Neural cell (in vitro differentiated cells): ENCODE measurements around the gene PAX8.

Experiments used
- EP300 ChIP-seq: fragments of 450-650 bp; conservative IDR thresholded peaks from 2 replicates; pipeline ENCODE4 v1.6.1; 2014; ENCODE audit warnings: antibody characterized with exemption, mild to moderate bottlenecking, moderate library complexity; ENCODE audit not compliant: poor library complexity, severe bottlenecking
- EZH2 ChIP-seq: fragments of 200-600, 300-800 bp; shearing (Covaris generic), sonication (generic); IDR thresholded peaks from 2 replicates; pipeline ENCODE4 v1.6.1; 2014; ENCODE audit warnings: antibody characterized with exemption, low read length, borderline replicate concordance, mild to moderate bottlenecking; ENCODE audit not compliant: insufficient read depth, poor library complexity, severe bottlenecking
- MXI1 ChIP-seq: fragments of 450-650 bp; conservative IDR thresholded peaks from 2 replicates; pipeline ENCODE4 v1.6.1; 2014; ENCODE audit warnings: antibody characterized with exemption, mild to moderate bottlenecking; ENCODE audit not compliant: poor library complexity, severe bottlenecking
- POLR2AphosphoS5 ChIP-seq: IDR thresholded peaks from 2 replicates; pipeline ENCODE4 v1.6.1; 2012
- RAD21 ChIP-seq: fragments of 450-650 bp; conservative IDR thresholded peaks from 2 replicates; pipeline ENCODE4 v1.6.1; 2014; ENCODE audit warnings: antibody characterized with exemption, mild to moderate bottlenecking, moderate library complexity
- TF ChIP-seq, protein P1 (sequence below): fragments of 450-650 bp; IDR thresholded peaks from 2 replicates; pipeline ENCODE4 v1.5.1; 2014; ENCODE audit warnings: antibody characterized with exemption, mild to moderate bottlenecking, moderate library complexity; ENCODE audit not compliant: poor library complexity, severe bottlenecking
- TF ChIP-seq, protein P2 (sequence below): IDR thresholded peaks from 2 replicates; pipeline ENCODE4 v1.6.1; 2012; ENCODE audit warnings: borderline replicate concordance

- no peak for TF ChIP-seq RAD21
- TF ChIP-seq EP300: no peak
- TF ChIP-seq EZH2: no peak
- TF ChIP-seq, protein P1, sequence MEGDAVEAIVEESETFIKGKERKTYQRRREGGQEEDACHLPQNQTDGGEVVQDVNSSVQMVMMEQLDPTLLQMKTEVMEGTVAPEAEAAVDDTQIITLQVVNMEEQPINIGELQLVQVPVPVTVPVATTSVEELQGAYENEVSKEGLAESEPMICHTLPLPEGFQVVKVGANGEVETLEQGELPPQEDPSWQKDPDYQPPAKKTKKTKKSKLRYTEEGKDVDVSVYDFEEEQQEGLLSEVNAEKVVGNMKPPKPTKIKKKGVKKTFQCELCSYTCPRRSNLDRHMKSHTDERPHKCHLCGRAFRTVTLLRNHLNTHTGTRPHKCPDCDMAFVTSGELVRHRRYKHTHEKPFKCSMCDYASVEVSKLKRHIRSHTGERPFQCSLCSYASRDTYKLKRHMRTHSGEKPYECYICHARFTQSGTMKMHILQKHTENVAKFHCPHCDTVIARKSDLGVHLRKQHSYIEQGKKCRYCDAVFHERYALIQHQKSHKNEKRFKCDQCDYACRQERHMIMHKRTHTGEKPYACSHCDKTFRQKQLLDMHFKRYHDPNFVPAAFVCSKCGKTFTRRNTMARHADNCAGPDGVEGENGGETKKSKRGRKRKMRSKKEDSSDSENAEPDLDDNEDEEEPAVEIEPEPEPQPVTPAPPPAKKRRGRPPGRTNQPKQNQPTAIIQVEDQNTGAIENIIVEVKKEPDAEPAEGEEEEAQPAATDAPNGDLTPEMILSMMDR: no peak
- TF ChIP-seq, protein P2, sequence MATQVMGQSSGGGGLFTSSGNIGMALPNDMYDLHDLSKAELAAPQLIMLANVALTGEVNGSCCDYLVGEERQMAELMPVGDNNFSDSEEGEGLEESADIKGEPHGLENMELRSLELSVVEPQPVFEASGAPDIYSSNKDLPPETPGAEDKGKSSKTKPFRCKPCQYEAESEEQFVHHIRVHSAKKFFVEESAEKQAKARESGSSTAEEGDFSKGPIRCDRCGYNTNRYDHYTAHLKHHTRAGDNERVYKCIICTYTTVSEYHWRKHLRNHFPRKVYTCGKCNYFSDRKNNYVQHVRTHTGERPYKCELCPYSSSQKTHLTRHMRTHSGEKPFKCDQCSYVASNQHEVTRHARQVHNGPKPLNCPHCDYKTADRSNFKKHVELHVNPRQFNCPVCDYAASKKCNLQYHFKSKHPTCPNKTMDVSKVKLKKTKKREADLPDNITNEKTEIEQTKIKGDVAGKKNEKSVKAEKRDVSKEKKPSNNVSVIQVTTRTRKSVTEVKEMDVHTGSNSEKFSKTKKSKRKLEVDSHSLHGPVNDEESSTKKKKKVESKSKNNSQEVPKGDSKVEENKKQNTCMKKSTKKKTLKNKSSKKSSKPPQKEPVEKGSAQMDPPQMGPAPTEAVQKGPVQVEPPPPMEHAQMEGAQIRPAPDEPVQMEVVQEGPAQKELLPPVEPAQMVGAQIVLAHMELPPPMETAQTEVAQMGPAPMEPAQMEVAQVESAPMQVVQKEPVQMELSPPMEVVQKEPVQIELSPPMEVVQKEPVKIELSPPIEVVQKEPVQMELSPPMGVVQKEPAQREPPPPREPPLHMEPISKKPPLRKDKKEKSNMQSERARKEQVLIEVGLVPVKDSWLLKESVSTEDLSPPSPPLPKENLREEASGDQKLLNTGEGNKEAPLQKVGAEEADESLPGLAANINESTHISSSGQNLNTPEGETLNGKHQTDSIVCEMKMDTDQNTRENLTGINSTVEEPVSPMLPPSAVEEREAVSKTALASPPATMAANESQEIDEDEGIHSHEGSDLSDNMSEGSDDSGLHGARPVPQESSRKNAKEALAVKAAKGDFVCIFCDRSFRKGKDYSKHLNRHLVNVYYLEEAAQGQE: no peak
- no peak for TF ChIP-seq POLR2AphosphoS5
- no peak for TF ChIP-seq MXI1
Measured at GRCh38 chr2:113195923-113196501, 82.7 kb downstream of the PAX8 start.
